HepG2 (cell line): ENCODE data around the gene ZSCAN2. TPM values are rescaled to one million over a fixed set of nuclear protein-coding genes. Genes with fewer than 3 reads are reported as not detected.

Experiments used
- ATM ChIP-seq: fragments of 450-650 bp; IDR thresholded peaks from 2 replicates; pipeline ENCODE4 v1.7.1; 2017; ENCODE audit warnings: mild to moderate bottlenecking, borderline replicate concordance
- BRD4 ChIP-seq: sonication (generic); formaldehyde crosslinking; IDR thresholded peaks from 2 replicates; pipeline ENCODE4 v1.4.0; 2020; ENCODE audit warnings: missing genetic modification reagents
- CBX1 ChIP-seq: IDR thresholded peaks from one replicate; pipeline ENCODE4 v1.6.1; 2016; ENCODE audit warnings: antibody characterized with exemption, low read depth
- HDAC2 ChIP-seq: sonication (generic); formaldehyde crosslinking; IDR thresholded peaks from 2 replicates; pipeline ENCODE4 v1.4.0; 2020; ENCODE audit warnings: missing genetic modification reagents
- MBD4 ChIP-seq: IDR thresholded peaks from 2 replicates; pipeline ENCODE4 v1.6.1; 2012; ENCODE audit warnings: low read length, inconsistent platforms, borderline replicate concordance
- NONO ChIP-seq, 2 experiments: fragments of 450-650 bp in 1 of 2; sonication (generic) in 1 of 2; formaldehyde crosslinking in 1 of 2; IDR thresholded peaks in 1 of 2; conservative IDR thresholded peaks in 1 of 2; 2 replicates each; pipeline versions ENCODE4 v1.6.1 to v1.8.0; 2017 to 2022; ENCODE audit warnings: mild to moderate bottlenecking in 1 of 2, missing genetic modification reagents in 1 of 2, moderate library complexity in 1 of 2
- PLRG1 ChIP-seq: fragments of 450-650 bp; conservative IDR thresholded peaks from 2 replicates; pipeline ENCODE4 v1.6.1; 2016
- SCMH1 ChIP-seq: sonication (generic); formaldehyde crosslinking; IDR thresholded peaks from 2 replicates; pipeline ENCODE4 v1.9.0; 2021; ENCODE audit warnings: missing genetic modification reagents, mild to moderate bottlenecking, borderline replicate concordance
- SP2 ChIP-seq: sonication (generic); formaldehyde crosslinking; IDR thresholded peaks from 2 replicates; pipeline ENCODE4 v1.5.1; 2020; ENCODE audit warnings: mild to moderate bottlenecking, missing genetic modification reagents
- STAT5B ChIP-seq: sonication (generic); formaldehyde crosslinking; IDR thresholded peaks from 2 replicates; pipeline ENCODE4 v1.4.0; 2020; ENCODE audit warnings: missing genetic modification reagents
- TBX3 ChIP-seq: fragments of 450-650 bp; IDR thresholded peaks from 2 replicates; pipeline ENCODE4 v1.6.1; 2017; ENCODE audit warnings: antibody characterized with exemption, mild to moderate bottlenecking, inconsistent platforms, borderline replicate concordance
- ZNF20 ChIP-seq: sonication (generic); formaldehyde crosslinking; IDR thresholded peaks from 2 replicates; pipeline ENCODE4 v1.4.0; 2020; ENCODE audit warnings: mild to moderate bottlenecking, moderate library complexity, missing genetic modification reagents
- ZNF207 ChIP-seq: fragments of 450-650 bp; IDR thresholded peaks from 2 replicates; pipeline ENCODE4 v1.6.1; 2016; ENCODE audit warnings: antibody characterized with exemption, borderline replicate concordance
- ZNF326 ChIP-seq: sonication (generic); formaldehyde crosslinking; IDR thresholded peaks from 2 replicates; pipeline ENCODE4 v1.4.0; 2020; ENCODE audit warnings: missing genetic modification reagents, borderline replicate concordance
- ZNF543 ChIP-seq: sonication (generic); formaldehyde crosslinking; IDR thresholded peaks from 2 replicates; pipeline ENCODE4 v1.4.0; 2020; ENCODE audit warnings: mild to moderate bottlenecking, missing genetic modification reagents
- ZNF552 ChIP-seq: sonication (generic); formaldehyde crosslinking; IDR thresholded peaks from 2 replicates; pipeline ENCODE4 v1.9.0; 2022; ENCODE audit warnings: missing genetic modification reagents, mild to moderate bottlenecking, borderline replicate concordance
- ZNF558 ChIP-seq: sonication (generic); formaldehyde crosslinking; IDR thresholded peaks from 2 replicates; pipeline ENCODE4 v1.9.0; 2022; ENCODE audit warnings: mild to moderate bottlenecking, missing genetic modification reagents, borderline replicate concordance
- ZNF644 ChIP-seq: IDR thresholded peaks from 2 replicates; pipeline ENCODE4 v1.6.1; 2016; ENCODE audit warnings: low read depth
- ZSCAN25 ChIP-seq: sonication (generic); formaldehyde crosslinking; IDR thresholded peaks from 2 replicates; pipeline ENCODE4 v1.8.0; 2022; ENCODE audit warnings: mild to moderate bottlenecking, missing genetic modification reagents
- ZSCAN30 ChIP-seq: sonication (generic); formaldehyde crosslinking; IDR thresholded peaks from 2 replicates; pipeline ENCODE4 v1.5.0; 2020; ENCODE audit warnings: mild to moderate bottlenecking, missing genetic modification reagents
- polyA plus RNA-seq, 8 experiments: library from polyadenylated mRNA; depleted of rRNA in 3 of 8; stranded (reverse) in 7 of 8; unstranded in 1 of 8; fragments of >200 nt; fragmentation: Illumina TruSeq in 4 of 8; extraction: Trizol in 4 of 8; gene quantifications; 2 replicates each; pipeline versions ENCODE4 v1.2.1 to v1.2.3, GENCODE V29; 2011 to 2016; ENCODE audit warnings: low read depth in 4 of 8, missing spikeins in 1 of 8, mixed read lengths in 1 of 8; ENCODE audit not compliant: insufficient read depth in 1 of 8
- total RNA-seq, 5 experiments: library from RNA; depleted of rRNA; stranded (reverse); fragments of >200 nt; fragmentation: Illumina TruSeq; extraction: Trizol; gene quantifications; 2 replicates each; pipeline ENCODE4 v1.2.3, GENCODE V29; 2016; ENCODE audit warnings: low read depth in 1 of 5
- TF ChIP-seq, protein P1 (sequence below): sonication (generic); formaldehyde crosslinking; IDR thresholded peaks from 2 replicates; pipeline ENCODE4 v1.4.0; 2020; ENCODE audit warnings: mild to moderate bottlenecking, missing genetic modification reagents
- TF ChIP-seq, protein P2 (sequence below): sonication (generic); formaldehyde crosslinking; IDR thresholded peaks from 2 replicates; pipeline ENCODE4 v1.4.0; 2020; ENCODE audit warnings: mild to moderate bottlenecking, missing genetic modification reagents
- TF ChIP-seq, protein P3 (sequence below): IDR thresholded peaks from 2 replicates; pipeline ENCODE4 v1.6.1; 2016
- TF ChIP-seq, protein P4 (sequence below): fragments of 450-650 bp; IDR thresholded peaks from 2 replicates; pipeline ENCODE4 v1.6.1; 2017
- TF ChIP-seq, protein P5 (sequence below): sonication (generic); formaldehyde crosslinking; IDR thresholded peaks from 2 replicates; pipeline ENCODE4 v1.4.0; 2020; ENCODE audit warnings: missing genetic modification reagents; ENCODE audit errors: not compliant biosample characterization

Gene ZSCAN2
- total and polyA plus RNA-seq, 2 of the 13 experiments (the other 11 are each of a cell fraction or from before 2014, with no cell fraction given): 11.4 to 21.5 TPM

DNA sequence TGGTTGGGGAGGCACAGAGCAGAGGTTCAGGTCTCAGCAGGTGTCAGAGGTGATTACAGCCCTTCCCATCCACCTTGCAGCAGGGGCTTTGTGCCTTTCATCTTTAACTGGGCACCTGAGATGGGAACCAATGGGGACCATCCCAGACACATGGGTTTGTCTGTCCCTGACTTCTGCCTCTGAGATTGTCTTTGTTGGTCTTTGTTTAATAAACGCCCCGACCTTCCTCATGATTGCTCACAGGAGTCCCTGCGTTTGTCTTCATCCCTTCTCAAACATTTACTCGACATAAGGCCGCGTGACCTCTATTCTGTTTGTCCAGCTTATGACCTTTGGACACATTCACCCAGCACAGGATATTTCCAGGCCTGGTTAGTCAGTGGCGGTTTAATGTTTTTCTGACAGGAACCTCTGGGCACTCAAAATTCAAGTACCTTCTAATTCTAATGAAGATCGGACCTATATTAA, 5.9 kb downstream of the ZSCAN2 start (continued):
- TF ChIP-seq ZNF552 (CRISPR knock-in tag): no peak
- TF ChIP-seq ZNF644 (CRISPR knock-in tag): peak; percentile 63
- peak; percentile 81; the same call in 1 of the 2 replicates for TF ChIP-seq HDAC2 (CRISPR knock-in tag)
- no peak for TF ChIP-seq ZNF207
- TF ChIP-seq, protein P1, sequence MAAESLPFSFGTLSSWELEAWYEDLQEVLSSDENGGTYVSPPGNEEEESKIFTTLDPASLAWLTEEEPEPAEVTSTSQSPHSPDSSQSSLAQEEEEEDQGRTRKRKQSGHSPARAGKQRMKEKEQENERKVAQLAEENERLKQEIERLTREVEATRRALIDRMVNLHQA: no peak
- TF ChIP-seq, protein P2, sequence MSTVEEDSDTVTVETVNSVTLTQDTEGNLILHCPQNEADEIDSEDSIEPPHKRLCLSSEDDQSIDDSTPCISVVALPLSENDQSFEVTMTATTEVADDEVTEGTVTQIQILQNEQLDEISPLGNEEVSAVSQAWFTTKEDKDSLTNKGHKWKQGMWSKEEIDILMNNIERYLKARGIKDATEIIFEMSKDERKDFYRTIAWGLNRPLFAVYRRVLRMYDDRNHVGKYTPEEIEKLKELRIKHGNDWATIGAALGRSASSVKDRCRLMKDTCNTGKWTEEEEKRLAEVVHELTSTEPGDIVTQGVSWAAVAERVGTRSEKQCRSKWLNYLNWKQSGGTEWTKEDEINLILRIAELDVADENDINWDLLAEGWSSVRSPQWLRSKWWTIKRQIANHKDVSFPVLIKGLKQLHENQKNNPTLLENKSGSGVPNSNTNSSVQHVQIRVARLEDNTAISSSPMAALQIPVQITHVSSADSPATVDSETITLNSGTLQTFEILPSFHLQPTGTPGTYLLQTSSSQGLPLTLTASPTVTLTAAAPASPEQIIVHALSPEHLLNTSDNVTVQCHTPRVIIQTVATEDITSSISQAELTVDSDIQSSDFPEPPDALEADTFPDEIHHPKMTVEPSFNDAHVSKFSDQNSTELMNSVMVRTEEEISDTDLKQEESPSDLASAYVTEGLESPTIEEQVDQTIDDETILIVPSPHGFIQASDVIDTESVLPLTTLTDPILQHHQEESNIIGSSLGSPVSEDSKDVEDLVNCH (CRISPR knock-in tag): no peak
- TF ChIP-seq STAT5B (CRISPR knock-in tag): no peak
- TF ChIP-seq, protein P3, sequence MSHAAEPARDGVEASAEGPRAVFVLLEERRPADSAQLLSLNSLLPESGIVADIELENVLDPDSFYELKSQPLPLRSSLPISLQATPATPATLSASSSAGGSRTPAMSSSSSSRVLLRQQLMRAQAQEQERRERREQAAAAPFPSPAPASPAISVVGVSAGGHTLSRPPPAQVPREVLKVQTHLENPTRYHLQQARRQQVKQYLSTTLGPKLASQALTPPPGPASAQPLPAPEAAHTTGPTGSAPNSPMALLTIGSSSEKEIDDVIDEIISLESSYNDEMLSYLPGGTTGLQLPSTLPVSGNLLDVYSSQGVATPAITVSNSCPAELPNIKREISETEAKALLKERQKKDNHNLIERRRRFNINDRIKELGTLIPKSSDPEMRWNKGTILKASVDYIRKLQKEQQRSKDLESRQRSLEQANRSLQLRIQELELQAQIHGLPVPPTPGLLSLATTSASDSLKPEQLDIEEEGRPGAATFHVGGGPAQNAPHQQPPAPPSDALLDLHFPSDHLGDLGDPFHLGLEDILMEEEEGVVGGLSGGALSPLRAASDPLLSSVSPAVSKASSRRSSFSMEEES: peak; percentile 97
- no peak for TF ChIP-seq ZSCAN30 (CRISPR knock-in tag)
- TF ChIP-seq ZSCAN25 (CRISPR knock-in tag): peak; percentile 66; the same call in 1 of the 2 replicates
- TF ChIP-seq ZNF558 (CRISPR knock-in tag): no peak
- TF ChIP-seq BRD4: no peak
- TF ChIP-seq TBX3: peak; percentile 43; the same call in 1 of the 2 replicates
- TF ChIP-seq ZNF543: no peak
- TF ChIP-seq ZNF326 (CRISPR knock-in tag): no peak
- TF ChIP-seq NONO (IDR thresholded peaks at IDR 0.05): no peak
- peak; percentile 60; the same call in 1 of the 2 replicates for TF ChIP-seq NONO (CRISPR knock-in tag; conservative IDR thresholded peaks at IDR 0.05)
- TF ChIP-seq, protein P4, sequence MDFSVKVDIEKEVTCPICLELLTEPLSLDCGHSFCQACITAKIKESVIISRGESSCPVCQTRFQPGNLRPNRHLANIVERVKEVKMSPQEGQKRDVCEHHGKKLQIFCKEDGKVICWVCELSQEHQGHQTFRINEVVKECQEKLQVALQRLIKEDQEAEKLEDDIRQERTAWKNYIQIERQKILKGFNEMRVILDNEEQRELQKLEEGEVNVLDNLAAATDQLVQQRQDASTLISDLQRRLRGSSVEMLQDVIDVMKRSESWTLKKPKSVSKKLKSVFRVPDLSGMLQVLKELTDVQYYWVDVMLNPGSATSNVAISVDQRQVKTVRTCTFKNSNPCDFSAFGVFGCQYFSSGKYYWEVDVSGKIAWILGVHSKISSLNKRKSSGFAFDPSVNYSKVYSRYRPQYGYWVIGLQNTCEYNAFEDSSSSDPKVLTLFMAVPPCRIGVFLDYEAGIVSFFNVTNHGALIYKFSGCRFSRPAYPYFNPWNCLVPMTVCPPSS: no peak
- TF ChIP-seq SCMH1 (CRISPR knock-in tag): no peak
- no peak for TF ChIP-seq ZNF20 (CRISPR knock-in tag)
- no peak for TF ChIP-seq MBD4
- TF ChIP-seq SP2 (CRISPR knock-in tag): 0 out of 2 replicates have a peak, but pooled peaks have one; percentile 24
- TF ChIP-seq ATM: no peak
- no peak for TF ChIP-seq CBX1
- TF ChIP-seq, protein P5, sequence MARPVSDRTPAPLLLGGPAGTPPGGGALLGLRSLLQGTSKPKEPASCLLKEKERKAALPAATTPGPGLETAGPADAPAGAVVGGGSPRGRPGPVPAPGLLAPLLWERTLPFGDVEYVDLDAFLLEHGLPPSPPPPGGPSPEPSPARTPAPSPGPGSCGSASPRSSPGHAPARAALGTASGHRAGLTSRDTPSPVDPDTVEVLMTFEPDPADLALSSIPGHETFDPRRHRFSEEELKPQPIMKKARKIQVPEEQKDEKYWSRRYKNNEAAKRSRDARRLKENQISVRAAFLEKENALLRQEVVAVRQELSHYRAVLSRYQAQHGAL: no peak
- no peak for TF ChIP-seq PLRG1
